ENCODE results near the gene CAV1.
"Not testable (repeated sequence)": the region's sequence is repeated elsewhere in the genome, so short reads cannot be mapped to it uniquely, and the experiment has no call there.

CAV1 gene, protein sequence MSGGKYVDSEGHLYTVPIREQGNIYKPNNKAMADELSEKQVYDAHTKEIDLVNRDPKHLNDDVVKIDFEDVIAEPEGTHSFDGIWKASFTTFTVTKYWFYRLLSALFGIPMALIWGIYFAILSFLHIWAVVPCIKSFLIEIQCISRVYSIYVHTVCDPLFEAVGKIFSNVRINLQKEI

DNA sequence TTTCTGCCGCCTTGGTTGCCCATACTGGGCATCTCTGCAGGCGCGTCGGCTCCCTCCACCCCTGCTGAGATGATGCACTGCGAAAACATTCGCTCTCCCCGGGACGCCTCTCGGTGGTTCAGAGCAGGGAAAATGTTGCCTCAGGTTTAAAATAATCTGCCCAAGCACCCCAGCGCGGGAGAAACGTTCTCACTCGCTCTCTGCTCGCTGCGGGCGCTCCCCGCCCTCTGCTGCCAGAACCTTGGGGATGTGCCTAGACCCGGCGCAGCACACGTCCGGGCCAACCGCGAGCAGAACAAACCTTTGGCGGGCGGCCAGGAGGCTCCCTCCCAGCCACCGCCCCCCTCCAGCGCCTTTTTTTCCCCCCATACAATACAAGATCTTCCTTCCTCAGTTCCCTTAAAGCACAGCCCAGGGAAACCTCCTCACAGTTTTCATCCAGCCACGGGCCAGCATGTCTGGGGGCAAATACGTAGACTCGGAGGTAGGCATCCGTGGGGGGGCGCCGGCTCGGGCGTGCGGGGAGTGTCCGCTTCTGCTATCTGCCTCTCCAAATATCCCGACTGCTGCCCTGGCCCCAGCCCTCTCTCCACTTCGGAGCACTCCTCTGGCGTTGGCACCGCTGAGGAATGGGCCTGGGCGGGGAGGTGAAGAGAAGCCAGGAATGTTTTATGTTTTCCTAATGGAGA, at the start of gene CAV1:
CAV1 (plus strand) TSS at position 428 of the 689 bp plus-strand sequence; CDS start at position 455, 27 bp downstream.
- DNase-seq, result peak; percentile 17

DNA sequence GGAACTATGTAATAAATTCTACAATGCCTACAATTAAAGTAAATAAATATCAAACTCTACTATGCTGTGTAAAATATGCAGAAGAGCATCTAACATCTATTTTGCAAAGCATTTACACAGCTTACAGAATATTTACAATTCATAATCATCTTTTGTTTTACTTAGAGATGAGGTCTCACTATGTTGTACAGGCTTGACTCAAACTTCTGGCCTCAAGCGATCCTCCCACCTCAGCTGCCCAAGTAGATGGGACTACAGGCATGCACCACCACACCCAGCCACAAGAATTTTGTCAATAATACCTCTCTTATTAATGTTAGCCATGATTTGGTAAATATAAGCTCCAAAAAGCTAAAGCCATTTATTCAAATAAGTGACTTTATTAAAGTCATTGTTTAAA, 47.2 kb upstream of the CAV1 start:
- DNase-seq, result no peak

DNA sequence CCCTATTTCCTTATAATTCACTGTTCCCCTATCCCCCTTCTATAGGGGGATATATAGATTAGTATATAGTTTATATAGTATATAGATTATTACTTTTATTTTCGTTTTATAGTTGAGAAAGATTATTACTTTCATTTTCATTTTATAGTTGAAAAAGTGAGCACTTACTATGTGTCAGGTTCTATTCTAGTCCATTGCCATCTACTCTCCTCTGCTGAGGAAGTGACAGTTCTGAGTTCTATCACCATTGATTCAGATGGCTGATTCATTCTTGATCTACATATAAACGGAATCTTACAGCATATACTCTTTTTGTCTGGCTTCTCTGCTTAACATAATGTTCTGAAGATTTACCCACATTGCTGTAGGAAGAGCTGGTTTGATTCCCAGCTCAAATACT, 46.0 kb upstream of the CAV1 start:
- no peak for DNase-seq

- no peak for DNase-seq
Observed at GRCh38 chr7:116483271-116483942, 41.4 kb upstream of the CAV1 start.

GRCh38 chr7:116484389-116484788, 40.4 kb upstream of the CAV1 start:
- not testable (repeated sequence) for DNase-seq

- DNase-seq, result no peak
Observed at GRCh38 chr7:116487907-116488521, 36.8 kb upstream of the CAV1 start.

GRCh38 chr7:116490351-116490750, 34.5 kb upstream of the CAV1 start:
- DNase-seq, result no peak

DNA sequence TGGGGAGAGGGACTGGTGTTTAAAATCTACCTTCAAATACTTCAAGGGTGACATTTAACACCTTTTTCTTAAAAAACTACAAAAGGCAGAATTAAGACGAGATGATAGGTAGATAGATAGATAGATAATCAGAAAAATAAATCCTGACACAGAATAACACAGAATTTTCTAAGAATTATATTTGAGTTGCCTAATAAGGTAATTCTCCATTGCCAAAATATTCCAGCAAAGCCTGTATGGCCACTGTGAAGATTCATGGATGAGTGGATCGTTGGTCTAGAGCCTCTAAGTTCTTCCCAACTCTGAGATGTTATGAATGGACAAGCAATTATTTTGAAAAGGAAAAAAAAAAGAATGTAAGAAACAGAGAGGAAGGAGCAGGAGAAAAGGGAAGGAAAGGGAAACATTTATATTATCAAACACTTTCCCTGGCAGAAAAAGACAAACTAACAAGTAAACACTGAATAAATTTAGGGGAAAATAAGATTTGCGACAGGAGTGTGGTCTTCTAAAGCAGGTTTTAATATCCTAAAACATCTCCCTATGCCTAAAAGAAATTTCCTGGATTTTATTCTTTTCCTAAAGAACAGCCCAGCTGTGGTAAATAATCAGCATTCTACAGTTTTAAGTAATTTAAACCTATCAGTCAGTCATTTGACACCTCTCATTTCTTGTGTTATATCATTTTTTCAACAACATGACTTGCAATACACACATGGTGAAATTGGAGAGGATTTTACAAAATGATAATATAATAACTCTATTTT, 32.8 kb upstream of the CAV1 start:
- no peak for DNase-seq

DNA sequence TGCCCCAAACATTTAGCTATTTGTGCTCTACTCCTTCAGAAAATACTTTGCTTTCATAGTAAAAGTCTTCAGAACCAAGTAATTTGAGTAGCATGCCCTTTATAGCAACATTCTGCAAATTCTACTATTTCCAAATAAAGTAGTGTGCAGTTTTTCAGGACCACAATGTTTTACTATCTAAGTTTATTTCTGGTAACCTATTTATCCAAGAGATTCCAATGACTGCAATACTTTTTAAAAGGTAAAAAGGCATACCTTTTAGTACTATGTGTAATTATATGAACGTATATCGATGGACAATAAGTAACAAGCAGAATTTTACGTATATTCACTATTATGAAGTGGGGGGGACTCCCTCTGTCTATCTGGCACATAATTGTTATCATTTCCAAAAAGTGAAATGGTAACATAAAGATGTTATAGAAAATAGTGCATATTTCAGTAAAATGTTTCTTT, 32.2 kb upstream of the CAV1 start:
- DNase-seq, result no peak

DNA sequence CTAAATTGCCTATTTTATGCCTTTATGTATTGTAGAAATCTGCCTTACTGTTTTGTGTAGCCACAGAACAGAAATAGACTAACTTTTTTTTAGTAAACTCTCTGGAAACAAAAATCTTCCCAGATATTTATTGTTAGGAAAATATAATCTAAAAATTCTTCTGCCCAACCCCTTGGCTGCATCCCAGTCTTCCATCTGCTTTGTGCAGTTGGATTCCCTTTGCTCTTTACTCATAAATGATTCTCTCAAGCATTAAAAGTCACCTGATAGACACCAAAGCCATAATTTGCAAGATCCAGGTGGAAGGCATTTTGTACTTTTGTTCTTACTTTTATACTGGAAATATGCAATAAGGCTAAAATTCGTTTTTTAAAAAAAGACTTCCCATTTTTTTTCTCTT, 31.4 kb upstream of the CAV1 start:
- DNase-seq, result no peak

DNA sequence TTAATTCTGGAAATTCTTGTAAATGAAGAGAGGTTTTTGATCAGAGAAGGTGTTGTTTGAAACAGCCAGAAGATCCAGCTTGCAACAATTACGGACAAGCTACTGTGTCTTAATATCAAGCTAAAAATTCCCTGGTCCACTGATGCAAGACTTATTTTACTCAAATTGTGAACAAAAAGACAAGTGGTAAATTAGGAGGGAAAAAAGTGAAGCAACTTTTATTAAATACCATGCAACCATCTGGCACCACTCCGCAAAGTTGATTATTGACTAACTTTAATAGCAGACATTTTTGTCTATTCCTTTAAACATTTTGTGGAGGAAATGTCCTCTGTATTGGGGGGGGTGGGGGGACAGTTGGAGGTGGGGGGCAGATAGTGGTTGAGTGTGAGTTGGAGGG, 30.4 kb upstream of the CAV1 start:
- DNase-seq, result no peak

DNA sequence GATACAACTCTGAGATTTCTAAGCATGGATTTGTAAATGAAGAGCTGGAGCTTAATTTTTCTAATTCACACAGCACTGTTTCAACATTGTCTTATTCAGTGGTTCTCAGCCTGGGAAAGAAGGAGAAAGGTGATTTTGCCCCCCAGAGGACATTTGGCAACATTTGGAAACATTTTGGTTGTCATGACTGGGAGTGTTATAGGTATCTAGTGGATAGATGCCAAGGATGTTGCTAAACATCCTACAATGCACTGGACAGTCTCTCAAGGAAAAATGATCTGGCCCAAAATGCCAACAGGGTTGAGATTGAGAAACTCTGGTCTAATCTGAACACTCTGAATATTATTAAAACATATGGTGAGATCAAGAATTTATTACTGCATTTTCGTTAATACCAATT, 29.1 kb upstream of the CAV1 start:
- DNase-seq, result no peak

DNA sequence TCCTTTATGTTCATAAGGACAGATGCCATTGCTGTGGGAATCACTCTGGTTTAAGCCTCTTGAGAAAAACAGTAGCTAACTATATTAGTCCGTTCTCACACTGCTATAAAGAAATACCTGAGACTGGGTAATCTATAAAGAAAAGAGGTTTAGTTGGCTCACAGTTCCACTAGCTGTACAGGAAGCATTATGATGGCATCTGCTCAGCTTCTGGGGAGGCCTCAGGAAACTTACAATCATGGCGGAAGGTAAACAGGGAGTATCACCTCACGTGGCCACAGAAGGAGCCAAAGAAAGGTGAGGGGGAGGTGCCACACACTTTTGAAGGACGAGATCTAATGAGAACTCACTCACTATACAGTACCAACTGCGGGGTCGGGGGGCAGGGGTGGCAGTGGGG, 28.2 kb upstream of the CAV1 start:
- DNase-seq, result no peak

DNA sequence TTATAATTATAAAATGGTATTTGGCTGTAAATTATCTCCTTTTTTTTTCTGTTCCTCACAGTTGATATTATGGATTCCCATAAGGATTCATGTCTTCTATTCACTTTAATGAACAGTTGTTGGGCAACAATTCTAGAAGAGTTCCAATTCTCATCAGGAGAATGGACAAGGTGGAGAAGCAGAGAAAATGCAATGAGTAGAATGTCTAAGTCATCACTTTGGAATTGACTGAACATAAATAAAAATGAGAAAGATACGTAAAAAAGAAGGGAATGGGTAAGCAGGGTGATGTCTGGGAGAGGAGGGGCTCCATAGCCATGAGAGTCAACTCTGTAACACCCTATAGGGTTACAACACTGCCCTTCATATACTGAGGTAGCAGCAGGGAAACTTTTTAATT, 27.1 kb upstream of the CAV1 start:
- DNase-seq, result no peak

- no peak for DNase-seq
Observed at GRCh38 chr7:116499168-116500077, 25.4 kb upstream of the CAV1 start, which contains the start of gene CAV2. Gene CAV2, plus strand, starts transcription at chr7:116499738. Its CDS starts 44 bp downstream, at chr7:116499782.

DNA sequence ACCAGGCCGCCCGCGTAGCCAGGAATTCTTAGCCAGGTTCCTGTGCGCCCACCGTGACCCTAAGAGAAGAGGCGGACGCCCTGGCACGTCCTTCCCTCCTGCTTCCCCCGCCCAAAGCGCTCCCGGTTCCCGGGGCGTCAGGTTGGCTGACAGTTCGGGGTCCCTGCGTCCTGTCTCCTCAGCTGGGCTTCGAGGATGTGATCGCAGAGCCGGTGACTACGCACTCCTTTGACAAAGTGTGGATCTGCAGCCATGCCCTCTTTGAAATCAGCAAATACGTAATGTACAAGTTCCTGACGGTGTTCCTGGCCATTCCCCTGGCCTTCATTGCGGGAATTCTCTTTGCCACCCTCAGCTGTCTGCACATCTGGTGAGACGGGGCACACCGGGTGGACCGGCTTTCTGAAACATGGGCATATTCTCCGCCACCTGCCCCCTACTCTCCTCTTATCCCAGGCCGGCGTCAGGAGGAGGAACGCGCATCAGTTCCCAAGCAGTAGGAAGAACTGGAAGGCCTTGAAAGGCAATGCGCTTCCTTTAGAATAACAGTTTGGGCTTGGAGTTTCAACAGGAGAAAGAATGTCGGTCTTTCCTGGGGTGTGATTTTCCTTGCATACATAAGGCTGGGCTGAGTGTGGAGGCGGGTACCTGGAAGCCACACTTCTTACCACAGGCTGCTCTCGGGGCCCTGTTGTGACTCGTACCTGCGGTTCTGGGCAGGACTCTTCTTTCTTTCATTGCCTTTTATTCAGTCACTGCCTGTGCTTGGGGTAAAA, 24.6 kb upstream of the CAV1 start:
- no peak for DNase-seq

GRCh38 chr7:116501425-116502167, 23.2 kb upstream of the CAV1 start:
- DNase-seq, result no peak

- DNase-seq, result no peak
Observed at GRCh38 chr7:116502201-116503096, 22.4 kb upstream of the CAV1 start.

GRCh38 chr7:116503835-116504234, 21.0 kb upstream of the CAV1 start:
- no peak for DNase-seq

All from NCI-H1417 treated with DMSO at 0.1 percent for 48 hours (cell line).